Tibial nerve (tissue), 4 donors: Measurements from ENCODE around the gene SPDYE8. TPM values are rescaled to one million over a fixed set of nuclear protein-coding genes. Genes with fewer than 3 reads are reported as not detected.
A peak's percentile ranks its signal among the peaks of the same experiment; 100 is the strongest.
"Not testable (repeated sequence)": the region's sequence is repeated elsewhere in the genome, so short reads cannot be mapped to it uniquely, and the experiment has no call there.

ENCODE experiments used
- DNase-seq, 2 donors: peaks; one replicate each; pipeline ENCODE4 v3.0.0-alpha.2; 2019; ENCODE audit warnings: low spot score in 2 of 2
- H3K27ac ChIP-seq, 4 donors: fragments of 200-600 bp; sonication (generic) in 3 of 4; one replicate each; pipeline ENCODE4 v1.5.1; 2017 to 2019; ENCODE audit warnings: mild to moderate bottlenecking in 1 of 4
- H3K27me3 ChIP-seq, 2 donors: fragments of 200-600 bp; sonication (generic) in 1 of 2; one replicate each; pipeline versions ENCODE4 v1.5.1 to v1.6.0; 2017 to 2019
- H3K36me3 ChIP-seq, 3 donors: fragments of 200-600 bp; sonication (generic); one replicate each; pipeline ENCODE4 v1.5.1; 2018 to 2019
- H3K4me1 ChIP-seq, 4 donors: fragments of 200-600 bp; sonication (generic) in 3 of 4; one replicate each; pipeline ENCODE4 v1.5.1; 2017 to 2019
- H3K4me3 ChIP-seq, 4 donors: fragments of 200-600 bp; sonication (generic) in 3 of 4; one replicate each; pipeline ENCODE4 v1.5.1; 2017 to 2019; ENCODE audit warnings: mild to moderate bottlenecking in 1 of 4, moderate library complexity in 1 of 4
- H3K9me3 ChIP-seq, 4 donors: fragments of 200-600 bp; sonication (generic) in 3 of 4; one replicate each; pipeline ENCODE4 v1.5.1; 2017 to 2019
- WGBS, 2 donors: methylation state at CpG; one replicate each; pipeline ENCODE4 v1.1.5; 2018; 5-methylcytosine and 5-hydroxymethylcytosine counted together
- small RNA-seq: library from RNA; depleted of rRNA; stranded (forward); fragments of <200 nt; gene quantifications from one replicate; pipeline ENCODE3, GENCODE V24; 2016
- total RNA-seq, 4 donors: library from RNA; depleted of rRNA; stranded (reverse); fragments of >200 nt; gene quantifications; one replicate each; pipeline ENCODE4 v1.1.0, GENCODE V29; 2016

SPDYE8 gene
- total RNA-seq, 4 donors from 2014 or later: not detected

DNA sequence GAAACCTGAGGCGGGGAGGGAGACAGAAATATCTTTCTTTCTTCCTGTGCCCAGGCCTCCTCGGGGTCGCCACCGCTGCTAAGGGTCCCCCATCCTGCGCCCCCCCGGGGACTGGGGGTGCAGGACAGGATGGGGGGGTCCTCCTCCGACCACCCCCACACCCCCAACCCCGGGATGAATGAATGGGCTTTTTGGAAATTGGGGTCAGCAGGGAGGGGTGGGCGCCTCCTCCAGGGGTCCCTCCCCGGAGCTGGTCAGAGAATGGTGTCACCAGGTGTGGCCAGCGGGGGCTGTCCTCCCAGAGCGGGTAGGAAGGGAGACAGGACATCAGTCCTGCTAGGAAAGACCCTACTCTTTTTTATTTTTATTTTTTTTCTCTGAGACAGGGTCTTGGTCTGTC is 53.1 kb downstream of the SPDYE8 start:
- H3K9me3 ChIP-seq, H3K36me3 ChIP-seq, DNase-seq, H3K4me3 ChIP-seq, H3K27me3 ChIP-seq, H3K4me1 ChIP-seq, H3K27ac ChIP-seq: not testable (repeated sequence)
- 77 to 96% methylated on average over 4 to 5 of the region's 12 CpGs for WGBS, 2 donors

- not testable (repeated sequence) for H3K4me1 ChIP-seq, H3K27me3 ChIP-seq, H3K27ac ChIP-seq, H3K9me3 ChIP-seq, H3K4me3 ChIP-seq, H3K36me3 ChIP-seq
- WGBS, 2 donors: 88% methylated on average over 11 of the region's 55 CpGs; no CpG with 5 or more reads in 1 of the 2 donors
- DNase-seq: peak in 1 of 2 donors; percentile 1
These were observed 53.8 kb downstream of the SPDYE8 start for GRCh38 chr7:72975656-72976286.

GRCh38 chr7:72974781-72975180 is 54.8 kb downstream of the SPDYE8 start:
- WGBS, 2 donors: no CpG with 5 or more reads among the region's 7 CpGs
- not testable (repeated sequence) for H3K36me3 ChIP-seq, H3K27ac ChIP-seq, DNase-seq, H3K4me1 ChIP-seq, H3K9me3 ChIP-seq, H3K4me3 ChIP-seq, H3K27me3 ChIP-seq

DNA sequence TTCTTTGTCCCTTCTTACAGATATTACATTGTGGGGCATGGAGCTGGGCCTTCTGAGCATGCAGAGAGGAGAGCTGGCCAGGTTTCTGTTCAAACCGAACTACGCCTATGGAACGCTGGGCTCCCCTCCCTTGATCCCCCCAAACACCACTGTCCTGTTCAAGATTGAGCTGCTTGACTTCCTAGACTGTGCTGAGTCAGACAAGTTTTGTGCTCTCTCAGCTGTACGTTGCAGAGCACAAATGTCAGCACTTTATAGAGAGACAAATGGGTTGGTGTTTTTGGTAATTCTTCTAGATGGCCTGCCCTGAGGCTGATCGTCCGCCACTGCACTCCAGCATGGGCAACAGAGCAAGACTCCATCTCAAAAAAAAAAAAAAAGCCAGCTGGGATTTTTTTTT is 58.1 kb downstream of the SPDYE8 start:
- DNase-seq, H3K27me3 ChIP-seq, H3K4me1 ChIP-seq, H3K36me3 ChIP-seq, H3K9me3 ChIP-seq, H3K4me3 ChIP-seq, H3K27ac ChIP-seq: not testable (repeated sequence)
- WGBS, 2 donors: no CpG with 5 or more reads among the region's 6 CpGs

Small RNAs within 50 kb of the gene (small RNA-seq; reads per million reads assigned to genes)
- gene RF00019: not detected

Other genes with a start within 250 kb of the SPDYE8 start
- 1 to 10 TPM; 2.4 to 7.1 (median 6.1) TPM for gene TYW1B, start 201.6 kb downstream of the SPDYE8 start, total RNA-seq
- gene POM121, start 104.7 kb downstream of the SPDYE8 start, total RNA-seq: 10 to 100 TPM; 14.2 to 22.2 (median 17.5) TPM
- 1 to 10 TPM in 1 of 4 donors, not detected in 3; 1.4 TPM for gene TRIM74, start 60.3 kb downstream of the SPDYE8 start, total RNA-seq
- not detected for gene SPDYE11, start 28.1 kb upstream of the SPDYE8 start, total RNA-seq
- not detected for gene SPDYE9, start 56.3 kb upstream of the SPDYE8 start, total RNA-seq